ENCODE data around the gene GBP7.

DNA sequence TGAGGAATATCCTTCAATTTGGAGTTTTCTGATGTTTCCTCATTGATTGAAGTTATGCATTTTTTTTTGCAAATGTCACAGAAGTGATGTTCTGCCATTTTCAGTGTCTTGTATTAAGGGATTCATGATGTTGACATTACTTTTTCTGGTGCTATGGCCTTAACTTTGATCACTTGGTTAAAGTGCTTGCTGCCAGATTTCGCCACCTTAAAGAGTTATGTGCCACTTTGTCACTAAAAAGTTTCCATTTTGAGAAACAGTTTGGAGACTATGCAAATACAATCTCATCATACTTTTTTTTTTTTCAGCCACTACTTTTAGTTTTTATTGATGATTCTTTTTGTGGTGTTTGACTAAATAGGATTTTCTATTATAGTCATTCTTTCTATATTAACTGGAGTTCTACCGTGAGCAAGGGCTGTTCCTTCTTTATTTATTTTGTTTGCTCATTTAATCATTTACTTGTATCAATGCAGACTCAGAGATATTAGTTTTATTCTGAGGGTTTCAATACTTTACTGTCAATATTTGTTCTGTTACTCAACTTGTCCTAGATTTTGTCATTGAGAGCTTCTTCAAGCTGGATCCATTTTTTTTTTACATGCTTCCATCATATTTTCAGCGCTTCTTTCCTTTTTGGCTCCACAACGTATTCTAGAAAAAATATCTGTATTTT is 3.2 kb downstream of the GBP7 start:
- no peak for TF ChIP-seq EP300 (IDR thresholded peaks at IDR 0.05)
- TF ChIP-seq, protein P1, sequence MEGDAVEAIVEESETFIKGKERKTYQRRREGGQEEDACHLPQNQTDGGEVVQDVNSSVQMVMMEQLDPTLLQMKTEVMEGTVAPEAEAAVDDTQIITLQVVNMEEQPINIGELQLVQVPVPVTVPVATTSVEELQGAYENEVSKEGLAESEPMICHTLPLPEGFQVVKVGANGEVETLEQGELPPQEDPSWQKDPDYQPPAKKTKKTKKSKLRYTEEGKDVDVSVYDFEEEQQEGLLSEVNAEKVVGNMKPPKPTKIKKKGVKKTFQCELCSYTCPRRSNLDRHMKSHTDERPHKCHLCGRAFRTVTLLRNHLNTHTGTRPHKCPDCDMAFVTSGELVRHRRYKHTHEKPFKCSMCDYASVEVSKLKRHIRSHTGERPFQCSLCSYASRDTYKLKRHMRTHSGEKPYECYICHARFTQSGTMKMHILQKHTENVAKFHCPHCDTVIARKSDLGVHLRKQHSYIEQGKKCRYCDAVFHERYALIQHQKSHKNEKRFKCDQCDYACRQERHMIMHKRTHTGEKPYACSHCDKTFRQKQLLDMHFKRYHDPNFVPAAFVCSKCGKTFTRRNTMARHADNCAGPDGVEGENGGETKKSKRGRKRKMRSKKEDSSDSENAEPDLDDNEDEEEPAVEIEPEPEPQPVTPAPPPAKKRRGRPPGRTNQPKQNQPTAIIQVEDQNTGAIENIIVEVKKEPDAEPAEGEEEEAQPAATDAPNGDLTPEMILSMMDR (IDR thresholded peaks at IDR 0.05) = no peak
- no peak for TF ChIP-seq POLR2AphosphoS5 (IDR thresholded peaks at IDR 0.05)
- no peak for TF ChIP-seq POLR2A (IDR thresholded peaks at IDR 0.05; ENCODE audit: low read depth)
